Astrocyte (in vitro differentiated cells and primary cell): ENCODE measurements around the gene MKLN1. TPM values are rescaled to one million over a fixed set of nuclear protein-coding genes. Genes with fewer than 3 reads are reported as not detected.

Experiments used
- DNase-seq: peaks from one replicate; pipeline ENCODE4 v3.0.0-alpha.2; 2010; ENCODE audit warnings: low read depth
- FAIRE-seq: peaks from 2 replicates; lab custom pipeline; 2011; peaks lifted over from hg19 to GRCh38; lab: Jason Lieb, UNC
- H2AFZ ChIP-seq: 2 replicates; pipeline ENCODE4 v1.6.0; 2012; ENCODE audit warnings: low read depth, low read length, inconsistent platforms
- H3K27ac ChIP-seq: 2 replicates; pipeline ENCODE4 v1.5.1; 2011; ENCODE audit warnings: low read depth, low read length, inconsistent platforms
- H3K27me3 ChIP-seq: 2 replicates; pipeline ENCODE4 v1.6.0; 2011; ENCODE audit warnings: low read length, inconsistent platforms; ENCODE audit not compliant: insufficient read depth
- H3K36me3 ChIP-seq: 2 replicates; pipeline ENCODE4 v1.5.1; 2011; ENCODE audit warnings: low read length, inconsistent platforms; ENCODE audit not compliant: insufficient read depth
- H3K4me1 ChIP-seq: 2 replicates; pipeline ENCODE4 v1.5.1; 2011; ENCODE audit warnings: low read length, inconsistent platforms; ENCODE audit not compliant: insufficient read depth
- H3K4me2 ChIP-seq: 2 replicates; pipeline ENCODE4 v1.6.0; 2012; ENCODE audit warnings: low read length, inconsistent platforms
- H3K4me3 ChIP-seq: 2 replicates; pipeline ENCODE4 v1.5.1; 2011; ENCODE audit warnings: low read depth, mild to moderate bottlenecking, low read length, inconsistent platforms; ENCODE audit not compliant: insufficient read depth
- H3K79me2 ChIP-seq: 2 replicates; pipeline ENCODE4 v1.6.0; 2012; ENCODE audit warnings: mild to moderate bottlenecking, low read length, inconsistent platforms; ENCODE audit not compliant: insufficient read depth
- H3K9ac ChIP-seq: 2 replicates; pipeline ENCODE4 v1.6.0; 2012; ENCODE audit warnings: mild to moderate bottlenecking, low read length, inconsistent platforms
- H3K9me3 ChIP-seq: 2 replicates; pipeline ENCODE4 v1.5.1; 2012; ENCODE audit warnings: low read depth, mild to moderate bottlenecking, low read length, inconsistent platforms; ENCODE audit not compliant: insufficient read depth
- H4K20me1 ChIP-seq: 2 replicates; pipeline ENCODE4 v1.6.0; 2012; ENCODE audit warnings: low read length, inconsistent platforms; ENCODE audit not compliant: insufficient read depth
- H3K27ac Mint-ChIP-seq: one replicate; pipeline ENCODE4 v1.8.0; 2021; ENCODE audit warnings: mild to moderate bottlenecking, mixed read lengths; ENCODE audit not compliant: unreplicated experiment
- H3K27me3 Mint-ChIP-seq: one replicate; pipeline ENCODE4 v1.8.0; 2021; ENCODE audit warnings: low read depth, mixed read lengths; ENCODE audit not compliant: unreplicated experiment
- H3K36me3 Mint-ChIP-seq: one replicate; pipeline ENCODE4 v1.8.0; 2021; ENCODE audit warnings: low read depth, mixed read lengths; ENCODE audit not compliant: unreplicated experiment
- H3K4me1 Mint-ChIP-seq: one replicate; pipeline ENCODE4 v1.8.0; 2021; ENCODE audit warnings: low read depth, mixed read lengths; ENCODE audit not compliant: unreplicated experiment
- H3K4me3 Mint-ChIP-seq: one replicate; pipeline ENCODE4 v1.8.0; 2021; ENCODE audit warnings: mild to moderate bottlenecking, moderate library complexity, mixed read lengths; ENCODE audit not compliant: unreplicated experiment
- H3K9me3 Mint-ChIP-seq: one replicate; pipeline ENCODE4 v1.8.0; 2021; ENCODE audit warnings: mild to moderate bottlenecking, mixed read lengths; ENCODE audit not compliant: unreplicated experiment
- CTCF ChIP-seq: IDR thresholded peaks from 2 replicates; pipeline ENCODE4 v1.5.1; 2011; ENCODE audit warnings: low read depth, mild to moderate bottlenecking, inconsistent platforms, low read length, moderate library complexity; ENCODE audit not compliant: insufficient read depth
- EZH2 ChIP-seq: IDR thresholded peaks from 2 replicates; pipeline ENCODE4 v1.6.1; 2012; ENCODE audit warnings: mild to moderate bottlenecking, low read length, inconsistent platforms; ENCODE audit not compliant: insufficient read depth
- total RNA-seq: library from RNA; stranded (reverse); gene quantifications from 2 replicates; pipeline ENCODE4 v1.2.1, GENCODE V29; 2021

Gene MKLN1
- total RNA-seq, 1 donor from 2014 or later, result 48.0 TPM

GRCh38 chr7:131364767-131365344 lies 37.2 kb downstream of the MKLN1 start:
- no peak overlapping the region for H3K27ac Mint-ChIP-seq
- no peak overlapping the region for H3K9ac ChIP-seq
- no peaks in the 10 kb centered on the region for H3K9me3 Mint-ChIP-seq
- no peaks in the 10 kb centered on the region for H3K36me3 ChIP-seq
- no peaks in the 10 kb centered on the region for H3K27me3 Mint-ChIP-seq
- FAIRE-seq (no peak), DNase-seq (no peak)
- H3K4me3 Mint-ChIP-seq, result no peak overlapping the region
- no peak overlapping the region for H3K4me2 ChIP-seq
- H3K4me1 Mint-ChIP-seq, result peaks cover 35% of the 10 kb centered on the region
- H4K20me1 ChIP-seq, result peaks cover 97% of the 10 kb centered on the region
- H3K36me3 Mint-ChIP-seq, result peaks cover 2% of the 10 kb centered on the region
- no peak overlapping the region for H3K27ac ChIP-seq
- TF ChIP-seq CTCF, result no peak
- no peak overlapping the region for H3K4me3 ChIP-seq
- H2AFZ ChIP-seq, result no peak overlapping the region
- peaks cover 96% of the 10 kb centered on the region for H3K79me2 ChIP-seq
- no peaks in the 10 kb centered on the region for H3K27me3 ChIP-seq
- H3K9me3 ChIP-seq, result no peaks in the 10 kb centered on the region
- H3K4me1 ChIP-seq, result peaks cover 5% of the 10 kb centered on the region

DNA sequence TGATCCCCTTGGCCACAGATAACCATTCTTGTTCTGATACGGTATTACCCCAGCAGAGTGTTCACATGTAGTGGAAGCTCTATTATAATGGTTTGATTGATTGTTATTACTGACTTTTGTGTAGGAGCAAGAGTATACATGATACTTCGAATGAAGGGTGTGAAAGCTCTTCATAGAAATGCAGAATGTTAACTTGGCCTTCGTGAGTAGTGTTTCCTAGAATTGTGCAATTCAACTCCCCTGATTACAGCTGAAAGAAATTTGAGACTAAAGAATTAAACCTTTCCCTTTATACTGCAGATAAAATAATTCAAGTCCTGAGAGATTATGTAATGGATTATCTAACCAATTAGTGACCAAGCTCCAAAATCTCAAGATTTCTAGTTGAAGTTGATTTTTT lies 38.2 kb downstream of the MKLN1 start:
- H3K27ac ChIP-seq, result no peak overlapping the region
- H2AFZ ChIP-seq, result no peak overlapping the region
- FAIRE-seq, result no peak
- Mint-ChIP-seq H3K27me3 (no peaks in the 10 kb centered on the region), H3K4me1 (peaks cover 45% of the 10 kb centered on the region), H3K36me3 (peaks cover 2% of the 10 kb centered on the region), H3K27ac (no peak overlapping the region), H3K4me3 (no peak overlapping the region), H3K9me3 (no peaks in the 10 kb centered on the region)
- no peak overlapping the region for H3K9ac ChIP-seq
- H3K4me1 ChIP-seq, result peaks cover 15% of the 10 kb centered on the region
- H3K36me3 ChIP-seq, result no peaks in the 10 kb centered on the region
- DNase-seq, result peak; percentile 70
- TF ChIP-seq CTCF (no peak), EZH2 (no peak)
- H3K27me3 ChIP-seq, result no peaks in the 10 kb centered on the region
- no peak overlapping the region for H3K4me3 ChIP-seq
- no peak overlapping the region for H3K4me2 ChIP-seq
- H3K79me2 ChIP-seq, result peaks cover 91% of the 10 kb centered on the region
- H4K20me1 ChIP-seq, result peaks cover 97% of the 10 kb centered on the region
- no peaks in the 10 kb centered on the region for H3K9me3 ChIP-seq

GRCh38 chr7:131369354-131369753 lies 41.7 kb downstream of the MKLN1 start:
- H3K9me3 ChIP-seq, result no peaks in the 10 kb centered on the region
- H2AFZ ChIP-seq, result no peak overlapping the region
- H3K4me3 ChIP-seq, result no peak overlapping the region
- Mint-ChIP-seq H3K4me3 (no peak overlapping the region), H3K36me3 (peaks cover 2% of the 10 kb centered on the region), H3K27me3 (no peaks in the 10 kb centered on the region), H3K4me1 (peaks cover 39% of the 10 kb centered on the region), H3K9me3 (no peaks in the 10 kb centered on the region), H3K27ac (no peak overlapping the region)
- peaks cover 90% of the 10 kb centered on the region for H3K79me2 ChIP-seq
- H4K20me1 ChIP-seq, result peaks cover 95% of the 10 kb centered on the region
- H3K9ac ChIP-seq, result no peak overlapping the region
- no peak overlapping the region for H3K4me2 ChIP-seq
- H3K4me1 ChIP-seq, result peaks cover 15% of the 10 kb centered on the region
- no peaks in the 10 kb centered on the region for H3K36me3 ChIP-seq
- no peaks in the 10 kb centered on the region for H3K27me3 ChIP-seq
- FAIRE-seq (no peak), DNase-seq (no peak)
- TF ChIP-seq CTCF, result no peak
- TF ChIP-seq EZH2, result no peak
- H3K27ac ChIP-seq, result no peak overlapping the region
